ENCODE data around the gene RUFY4. TPM values are rescaled to one million over a fixed set of nuclear protein-coding genes. Genes with fewer than 3 reads are reported as not detected.
"Not testable (repeated sequence)": the region's sequence is repeated elsewhere in the genome, so short reads cannot be mapped to it uniquely, and the experiment has no call there.

The RUFY4 gene, protein sequence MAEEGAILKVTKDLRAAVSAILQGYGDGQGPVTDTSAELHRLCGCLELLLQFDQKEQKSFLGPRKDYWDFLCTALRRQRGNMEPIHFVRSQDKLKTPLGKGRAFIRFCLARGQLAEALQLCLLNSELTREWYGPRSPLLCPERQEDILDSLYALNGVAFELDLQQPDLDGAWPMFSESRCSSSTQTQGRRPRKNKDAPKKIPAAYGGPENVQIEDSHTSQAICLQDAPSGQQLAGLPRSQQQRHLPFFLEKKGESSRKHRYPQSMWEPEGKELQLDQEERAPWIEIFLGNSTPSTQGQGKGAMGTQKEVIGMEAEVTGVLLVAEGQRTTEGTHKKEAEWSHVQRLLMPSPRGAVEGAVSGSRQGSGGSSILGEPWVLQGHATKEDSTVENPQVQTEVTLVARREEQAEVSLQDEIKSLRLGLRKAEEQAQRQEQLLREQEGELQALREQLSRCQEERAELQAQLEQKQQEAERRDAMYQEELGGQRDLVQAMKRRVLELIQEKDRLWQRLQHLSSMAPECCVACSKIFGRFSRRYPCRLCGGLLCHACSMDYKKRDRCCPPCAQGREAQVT
- not detected in 2 replicates for total RNA-seq (2022)
- not detected for Bru-seq, nascent RNA
- BruChase-seq, experiment 1, labeled RNA remaining after a 6-hour chase = not detected
- BruChase-seq, experiment 2, labeled RNA remaining after a 2-hour chase = not detected
- long read RNA-seq = 0 reads

DNA sequence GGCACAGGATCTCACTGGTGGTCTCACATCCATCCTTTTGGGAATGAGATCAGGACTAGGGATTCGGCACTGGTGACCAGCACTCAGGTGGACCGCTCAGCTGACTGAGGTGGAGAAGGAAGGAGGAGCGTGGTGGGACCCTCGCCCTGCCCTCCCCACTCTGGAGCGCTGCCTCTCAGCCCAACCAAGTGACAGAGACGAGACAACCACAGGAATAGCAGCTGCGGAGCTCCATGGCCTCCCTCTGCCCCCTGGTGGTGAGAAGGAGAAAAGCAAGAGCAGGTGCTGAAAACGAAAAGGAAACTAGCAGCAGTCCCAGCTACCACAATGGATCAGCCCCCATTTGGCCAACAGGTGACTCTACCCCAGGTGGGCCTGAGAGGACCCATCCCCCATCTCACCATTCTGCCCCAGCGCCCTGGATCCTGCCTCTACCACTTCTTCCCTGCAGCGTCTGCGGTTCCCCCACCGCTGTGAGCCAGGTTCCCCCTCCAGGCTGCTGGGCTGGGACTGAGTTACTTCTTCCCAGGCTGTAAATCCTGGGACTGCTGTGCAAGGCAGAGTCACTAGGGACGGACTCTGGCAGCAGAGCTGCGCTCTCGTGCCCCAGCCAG lies at the start of gene RUFY4:
Gene RUFY4 (plus strand): TSS at position 533 of the 614 bp plus-strand sequence. CDS start 1,353 bp downstream, outside the sequence.
- H3K9me3 Mint-ChIP-seq (ENCODE audit: unreplicated experiment); H3K27ac Mint-ChIP-seq (ENCODE audit: low read depth, unreplicated experiment); H3K4me1 Mint-ChIP-seq (ENCODE audit: insufficient read depth, unreplicated experiment); BruUV-seq (replicated peaks); H3K36me3 Mint-ChIP-seq (ENCODE audit: insufficient read depth, unreplicated experiment): not testable (repeated sequence)
- intact Hi-C loops (cut with micrococcal nuclease) = loop anchor here (1.0 kb wide), 2 partner anchors 280 to 284 kb away; no protein-coding TSS in a partner anchor
- peak; percentile 73 for DNase-seq (ENCODE audit: unreplicated experiment)
- H3K4me3 Mint-ChIP-seq (ENCODE audit: unreplicated experiment) = peak within 1 kb of the TSS; percentile 72
- POLR2A ChIA-PET = interaction anchor here (0.6 kb wide), 1 partner anchor 10 kb away, joined by 3 read pairs; no protein-coding TSS in a partner anchor
- TF ChIP-seq, protein P1, sequence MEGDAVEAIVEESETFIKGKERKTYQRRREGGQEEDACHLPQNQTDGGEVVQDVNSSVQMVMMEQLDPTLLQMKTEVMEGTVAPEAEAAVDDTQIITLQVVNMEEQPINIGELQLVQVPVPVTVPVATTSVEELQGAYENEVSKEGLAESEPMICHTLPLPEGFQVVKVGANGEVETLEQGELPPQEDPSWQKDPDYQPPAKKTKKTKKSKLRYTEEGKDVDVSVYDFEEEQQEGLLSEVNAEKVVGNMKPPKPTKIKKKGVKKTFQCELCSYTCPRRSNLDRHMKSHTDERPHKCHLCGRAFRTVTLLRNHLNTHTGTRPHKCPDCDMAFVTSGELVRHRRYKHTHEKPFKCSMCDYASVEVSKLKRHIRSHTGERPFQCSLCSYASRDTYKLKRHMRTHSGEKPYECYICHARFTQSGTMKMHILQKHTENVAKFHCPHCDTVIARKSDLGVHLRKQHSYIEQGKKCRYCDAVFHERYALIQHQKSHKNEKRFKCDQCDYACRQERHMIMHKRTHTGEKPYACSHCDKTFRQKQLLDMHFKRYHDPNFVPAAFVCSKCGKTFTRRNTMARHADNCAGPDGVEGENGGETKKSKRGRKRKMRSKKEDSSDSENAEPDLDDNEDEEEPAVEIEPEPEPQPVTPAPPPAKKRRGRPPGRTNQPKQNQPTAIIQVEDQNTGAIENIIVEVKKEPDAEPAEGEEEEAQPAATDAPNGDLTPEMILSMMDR (IDR thresholded peaks at IDR 0.05; ENCODE audit: unreplicated experiment) = peak; percentile 83
- peaks cover 47% of the 10 kb centered on the region for H3K27me3 Mint-ChIP-seq (ENCODE audit: insufficient read depth, unreplicated experiment)
- CTCF ChIA-PET = interaction anchor here (0.6 to 1.7 kb wide), 20 partner anchors 8 to 1665 kb away, joined by 3 to 12 read pairs (median 4); no protein-coding TSS in a partner anchor

DNA sequence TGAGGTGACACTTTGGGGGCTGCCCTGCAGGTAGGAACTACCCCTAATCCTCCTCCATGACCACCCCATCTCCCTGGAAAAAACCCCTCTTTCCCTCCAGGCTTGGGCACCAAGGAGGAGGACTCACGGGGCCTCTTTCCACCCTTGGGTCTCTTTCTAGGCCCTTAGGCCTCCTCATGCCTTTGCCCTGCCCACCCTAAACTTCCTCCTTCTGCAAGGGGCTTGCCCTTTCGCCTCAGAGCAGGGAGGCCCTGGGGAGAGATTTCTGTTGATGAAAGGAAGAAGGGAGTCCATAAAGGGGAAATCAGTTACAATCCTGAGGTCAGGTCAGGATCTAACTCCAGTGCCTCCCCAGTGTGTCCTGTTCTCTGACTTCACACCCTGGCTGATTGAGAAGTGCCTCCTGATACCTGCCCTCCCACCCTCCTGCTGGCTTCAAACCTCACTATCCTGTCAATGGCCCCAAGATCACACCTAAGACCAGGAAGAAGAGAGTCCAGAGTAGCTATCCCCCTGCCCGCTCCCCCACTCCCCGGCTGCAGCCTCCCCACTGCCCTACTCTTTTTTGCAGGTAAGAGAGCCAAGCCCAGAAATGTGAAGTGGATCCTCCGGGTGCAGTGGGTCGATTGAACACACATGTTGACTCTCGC lies 49.5 kb upstream of the RUFY4 start:
- Mint-ChIP-seq H3K27ac (ENCODE audit: low read depth, unreplicated experiment) (no peak overlapping the region), H3K27me3 (ENCODE audit: insufficient read depth, unreplicated experiment) (peaks cover 11% of the 10 kb centered on the region), H3K4me1 (ENCODE audit: insufficient read depth, unreplicated experiment) (peaks cover 5% of the 10 kb centered on the region), H3K4me3 (ENCODE audit: unreplicated experiment) (no peak overlapping the region), H3K9me3 (ENCODE audit: unreplicated experiment) (no peaks in the 10 kb centered on the region), H3K36me3 (ENCODE audit: insufficient read depth, unreplicated experiment) (no peaks in the 10 kb centered on the region)
- POLR2A ChIA-PET = no interaction called here
- CTCF ChIA-PET = interaction anchor here (0.6 kb wide), 1 partner anchor 59 kb away, joined by 3 read pairs; no protein-coding TSS in a partner anchor
- BruUV-seq (replicated peaks) = no TSS peak
- TF ChIP-seq, protein P1 (IDR thresholded peaks at IDR 0.05; ENCODE audit: unreplicated experiment) = no peak
- intact Hi-C loops (cut with micrococcal nuclease) = no loop called here
- no peak for DNase-seq (ENCODE audit: unreplicated experiment)

DNA sequence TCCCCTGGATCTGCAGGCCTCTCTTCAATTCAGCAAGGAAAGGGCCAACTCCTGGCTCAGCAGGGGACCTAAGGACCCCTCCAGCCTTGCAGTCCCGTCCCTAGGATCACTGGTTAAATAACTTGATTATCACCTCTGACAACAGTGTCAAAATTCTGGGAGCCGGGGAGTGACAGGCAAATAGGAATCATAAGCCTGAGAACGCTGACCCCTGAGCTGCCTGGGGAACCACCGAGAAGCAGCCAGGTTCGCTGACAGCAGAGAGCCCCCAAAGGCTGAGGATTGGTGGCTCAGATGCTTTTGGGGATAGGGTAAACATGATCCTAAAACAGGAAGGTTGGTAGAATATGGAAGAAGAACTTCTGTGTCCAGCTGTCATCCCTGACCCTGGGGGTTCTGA lies 48.8 kb upstream of the RUFY4 start:
- no peak overlapping the region for H3K27ac Mint-ChIP-seq (ENCODE audit: low read depth, unreplicated experiment)
- no peaks in the 10 kb centered on the region for H3K9me3 Mint-ChIP-seq (ENCODE audit: unreplicated experiment)
- intact Hi-C loops (cut with micrococcal nuclease) = no loop called here
- H3K36me3 Mint-ChIP-seq (ENCODE audit: insufficient read depth, unreplicated experiment) = no peaks in the 10 kb centered on the region
- ChIA-PET CTCF (interaction anchor here (1.1 to 1.6 kb wide), 2 partner anchors 27 to 133 kb away, joined by 3 read pairs; no protein-coding TSS in a partner anchor), POLR2A (no interaction called here)
- TF ChIP-seq, protein P1 (IDR thresholded peaks at IDR 0.05; ENCODE audit: unreplicated experiment) = no peak
- H3K4me3 Mint-ChIP-seq (ENCODE audit: unreplicated experiment) = no peak overlapping the region
- DNase-seq (ENCODE audit: unreplicated experiment) = no peak
- peaks cover 11% of the 10 kb centered on the region for H3K27me3 Mint-ChIP-seq (ENCODE audit: insufficient read depth, unreplicated experiment)
- peaks cover 5% of the 10 kb centered on the region for H3K4me1 Mint-ChIP-seq (ENCODE audit: insufficient read depth, unreplicated experiment)
- no TSS peak for BruUV-seq (replicated peaks)
